DMS153 treated with DMSO at 0.1 percent for 48 hours (cell line): ENCODE measurements around the gene CYP27C1.

Experiments used
- DNase-seq: peaks from one replicate; lab custom pipeline; 2025; ENCODE audit not compliant: unreplicated experiment; lab: John Stamatoyannopoulos, UW

Gene CYP27C1

GRCh38 chr2:127134833-127135830 lies 85.0 kb downstream of the CYP27C1 start:
- no peak for DNase-seq

GRCh38 chr2:127134235-127134634 lies 85.9 kb downstream of the CYP27C1 start:
- DNase-seq = no peak
